Smooth muscle cell (in vitro differentiated cells): ENCODE data around the gene DMAC1. TPM values are rescaled to one million over a fixed set of nuclear protein-coding genes. Genes with fewer than 3 reads are reported as not detected.

Source experiments
- DNase-seq: peaks from one replicate; lab custom pipeline; 2025; ENCODE audit not compliant: unreplicated experiment; lab: John Stamatoyannopoulos, UW
- H2AFZ ChIP-seq: fragments of 200-600 bp; sonication (generic); 2 replicates; pipeline ENCODE4 v1.6.0; 2016; ENCODE audit warnings: antibody characterized with exemption, low read depth, mild to moderate bottlenecking
- H3F3A ChIP-seq: fragments of 200-600 bp; sonication (generic); 2 replicates; pipeline ENCODE4 v1.6.0; 2017; ENCODE audit warnings: antibody characterized with exemption, low read depth
- H3K27ac ChIP-seq: fragments of 200-600 bp; sonication (generic); 2 replicates; pipeline ENCODE4 v1.5.1; 2016; ENCODE audit warnings: low read depth, mild to moderate bottlenecking
- H3K27me3 ChIP-seq: fragments of 200-600 bp; sonication (generic); 2 replicates; pipeline ENCODE4 v1.6.1; 2016; ENCODE audit warnings: low read depth, mild to moderate bottlenecking
- H3K36me3 ChIP-seq: fragments of 200-600 bp; sonication (generic); 2 replicates; pipeline ENCODE4 v1.5.1; 2016; ENCODE audit warnings: low read depth
- H3K4me1 ChIP-seq: fragments of 200-600 bp; sonication (generic); 2 replicates; pipeline ENCODE4 v1.5.1; 2016; ENCODE audit warnings: low read depth
- H3K4me2 ChIP-seq: fragments of 200-600 bp; sonication (generic); 2 replicates; pipeline ENCODE4 v1.6.0; 2016; ENCODE audit warnings: mild to moderate bottlenecking
- H3K4me3 ChIP-seq: fragments of 200-600 bp; sonication (generic); 2 replicates; pipeline ENCODE4 v1.5.1; 2016; ENCODE audit warnings: mild to moderate bottlenecking
- H3K79me2 ChIP-seq: fragments of 200-600 bp; sonication (generic); 2 replicates; pipeline ENCODE4 v1.6.0; 2016; ENCODE audit warnings: low read depth, mild to moderate bottlenecking
- H3K9ac ChIP-seq: fragments of 200-600 bp; sonication (generic); 2 replicates; pipeline ENCODE4 v1.6.0; 2016; ENCODE audit warnings: low read depth
- H3K9me3 ChIP-seq: fragments of 200-600 bp; sonication (generic); replicated peaks from 2 replicates; pipeline ENCODE4 v1.5.1; 2016; ENCODE audit warnings: low read depth
- H4K20me1 ChIP-seq: fragments of 200-600 bp; sonication (generic); 2 replicates; pipeline ENCODE4 v1.6.0; 2016; ENCODE audit warnings: low read depth
- CTCF ChIP-seq: fragments of 200-600 bp; sonication (generic); IDR thresholded peaks from 2 replicates; pipeline ENCODE4 v1.5.1; 2017; ENCODE audit warnings: borderline replicate concordance, mild to moderate bottlenecking, antibody characterized with exemption; ENCODE audit not compliant: insufficient read depth, poor library complexity, severe bottlenecking
- WGBS: methylation state at CpG from one replicate; pipeline ENCODE4 v1.1.7; 2016; ENCODE audit warnings: low lambda C conversion rate; 5-methylcytosine and 5-hydroxymethylcytosine counted together
- polyA plus RNA-seq: library from polyadenylated mRNA; unstranded; fragments of >200 nt; fragmentation: Nextera tagmentation; extraction: Ambion mirVana; gene quantifications from 2 replicates; pipeline ENCODE4 v1.2.1, GENCODE V29; 2016
- total RNA-seq: library from RNA; depleted of rRNA; stranded (reverse); fragments of >200 nt; gene quantifications from 2 replicates; pipeline ENCODE4 v1.2.3, GENCODE V29; 2014

The DMAC1 gene, protein sequence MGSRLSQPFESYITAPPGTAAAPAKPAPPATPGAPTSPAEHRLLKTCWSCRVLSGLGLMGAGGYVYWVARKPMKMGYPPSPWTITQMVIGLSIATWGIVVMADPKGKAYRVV
- 14.8 and 17.5 TPM in 2 replicates for total RNA-seq
- 68.3 and 72.4 TPM in 2 replicates for polyA plus RNA-seq

DNA sequence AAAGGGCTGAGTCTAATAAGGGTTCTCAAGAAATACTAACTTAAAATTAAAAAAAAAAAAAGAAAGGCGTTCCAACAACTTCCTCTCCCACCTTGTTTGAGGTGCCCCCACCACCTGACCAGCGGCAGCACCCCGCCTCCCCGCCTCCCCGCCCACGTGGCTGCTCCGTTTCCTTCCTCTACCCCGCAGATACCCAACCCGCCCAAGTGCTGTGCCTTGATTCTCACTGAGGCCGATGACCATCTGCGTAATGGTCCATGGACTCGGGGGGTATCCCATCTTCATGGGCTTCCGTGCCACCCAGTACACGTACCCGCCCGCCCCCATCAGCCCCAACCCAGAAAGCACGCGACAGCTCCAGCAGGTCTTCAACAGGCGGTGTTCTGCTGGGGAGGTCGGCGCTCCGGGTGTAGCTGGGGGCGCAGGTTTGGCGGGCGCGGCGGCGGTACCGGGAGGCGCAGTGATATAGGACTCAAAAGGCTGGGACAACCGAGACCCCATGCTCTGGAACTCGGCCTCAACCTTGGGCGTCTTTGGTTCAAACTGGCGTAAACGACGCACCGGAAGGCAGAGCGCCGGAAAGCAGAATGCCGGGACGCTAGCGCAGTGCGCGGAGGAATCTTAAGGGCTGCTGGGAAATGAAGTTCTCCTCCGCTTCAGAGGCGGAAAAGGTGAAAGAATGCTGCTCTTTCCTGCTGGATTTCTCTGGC, at the start of gene DMAC1:
DMAC1 (minus strand) TSS at position 545 of the 710 bp plus-strand sequence; CDS start at position 501, 44 bp downstream.
- WGBS, result under 1% methylated on average over 45 of the region's 46 CpGs
- H3K4me1 ChIP-seq, result peaks cover 8% of the 10 kb centered on the region
- peaks cover 16% of the 10 kb centered on the region for H3F3A ChIP-seq
- peak within 1 kb of the TSS; percentile 99 for H3K4me2 ChIP-seq
- TF ChIP-seq CTCF, result no peak
- peak within 1 kb of the TSS; percentile 97 for H2AFZ ChIP-seq
- peak within 1 kb of the TSS; percentile 75 for H3K27ac ChIP-seq
- no peaks in the 10 kb centered on the region for H3K36me3 ChIP-seq
- H3K79me2 ChIP-seq, result peaks cover 7% of the 10 kb centered on the region
- no peaks in the 10 kb centered on the region for H3K27me3 ChIP-seq
- DNase-seq, result peak; percentile 7
- no peaks in the 10 kb centered on the region for H4K20me1 ChIP-seq
- H3K9ac ChIP-seq, result peak within 1 kb of the TSS; percentile 92
- H3K9me3 ChIP-seq, result no peaks in the 10 kb centered on the region
- H3K4me3 ChIP-seq, result peak within 1 kb of the TSS; percentile 99

DNA sequence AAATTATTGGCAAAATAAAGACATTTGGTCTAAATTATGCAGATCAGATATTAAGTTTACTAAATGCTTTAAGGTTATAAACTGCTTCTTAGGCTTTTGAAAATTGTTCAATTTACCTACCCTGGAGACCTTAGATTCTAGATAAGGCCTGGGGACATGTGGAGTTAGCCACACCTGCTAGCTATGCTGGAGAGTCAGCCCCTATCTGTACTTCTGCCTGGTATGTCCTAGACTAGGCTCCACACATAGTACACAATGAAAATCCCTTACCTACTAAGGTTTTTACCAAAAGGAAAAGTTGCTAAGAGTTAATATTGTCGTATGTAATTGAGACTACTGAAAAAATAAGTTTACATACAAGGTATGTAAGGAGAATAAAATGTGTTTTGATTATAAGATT, 49.8 kb upstream of the DMAC1 start:
- H3K79me2 ChIP-seq, result no peaks in the 10 kb centered on the region
- H2AFZ ChIP-seq, result no peak overlapping the region
- no peaks in the 10 kb centered on the region for H3F3A ChIP-seq
- WGBS, result 85% methylated on average over 1 of the region's 1 CpG
- no peak overlapping the region for H3K4me3 ChIP-seq
- no peak for TF ChIP-seq CTCF
- no peak overlapping the region for H3K9ac ChIP-seq
- H3K9me3 ChIP-seq, result no peaks in the 10 kb centered on the region
- H3K27me3 ChIP-seq, result no peaks in the 10 kb centered on the region
- DNase-seq, result no peak
- no peaks in the 10 kb centered on the region for H3K36me3 ChIP-seq
- no peak overlapping the region for H3K4me2 ChIP-seq
- no peak overlapping the region for H3K27ac ChIP-seq
- no peaks in the 10 kb centered on the region for H3K4me1 ChIP-seq
- no peaks in the 10 kb centered on the region for H4K20me1 ChIP-seq

- Histone ChIP-seq H4K20me1 (no peaks in the 10 kb centered on the region), H3K4me3 (no peak overlapping the region), H3F3A (no peaks in the 10 kb centered on the region), H3K27ac (no peak overlapping the region), H3K9me3 (no peaks in the 10 kb centered on the region), H3K27me3 (no peaks in the 10 kb centered on the region), H3K4me2 (no peak overlapping the region), H3K9ac (no peak overlapping the region), H3K36me3 (no peaks in the 10 kb centered on the region), H2AFZ (no peak overlapping the region), H3K4me1 (no peaks in the 10 kb centered on the region), H3K79me2 (no peaks in the 10 kb centered on the region)
- no peak for TF ChIP-seq CTCF
- no peak for DNase-seq
- WGBS, result 93% methylated on average over 4 of the region's 4 CpGs
These were observed 48.9 kb upstream of the DMAC1 start for GRCh38 chr9:7848498-7848897.
